ENCODE data around the gene PATL2. TPM values are rescaled to one million over a fixed set of nuclear protein-coding genes. Genes with fewer than 3 reads are reported as not detected.

PATL2 gene
- total RNA-seq = under 0.01 and 0.36 TPM in 2 replicates

GRCh38 chr15:44711096-44711742, at the start of gene PATL2, which contains the start of gene B2M:
PATL2 (minus strand) TSS chr15:44711323; CDS start chr15:44676490, 34,833 bp downstream.
B2M (plus strand) TSS chr15:44711517; CDS start chr15:44711547, 30 bp downstream.

GRCh38 chr15:44736181-44736765, 25.1 kb upstream of the PATL2 start, which contains the start of gene TRIM69:
TRIM69 (plus strand) TSS chr15:44736528; CDS start chr15:44736705, 177 bp downstream.

GRCh38 chr15:44663410-44664308, 47.5 kb downstream of the PATL2 start, which contains the start of gene SPG11:
SPG11 (minus strand) TSS chr15:44663662; CDS start chr15:44663647, 15 bp downstream.

Other genes with a start within 250 kb of the PATL2 start
- gene EIF3J, start 174.2 kb downstream of the PATL2 start, total RNA-seq = 93.3 and 101 TPM in 2 replicates
- 75.5 and 139 TPM in 2 replicates for gene SPG11, start 47.7 kb downstream of the PATL2 start, total RNA-seq
- 844 and 1,206 TPM in 2 replicates for gene B2M, start 194 bp upstream of the PATL2 start, total RNA-seq
- gene TRIM69, start 25.2 kb upstream of the PATL2 start, total RNA-seq = 8.9 and 18.7 TPM in 2 replicates
- gene TERB2, start 245.4 kb upstream of the PATL2 start, total RNA-seq = not detected in 2 replicates